HCT116 (cell line): ENCODE data around the gene CNNM4. TPM values are rescaled to one million over a fixed set of nuclear protein-coding genes. Genes with fewer than 3 reads are reported as not detected.

ENCODE experiments used
- ATAC-seq: fragments of 200-7000 bp; cut with Tn5 transposase; 2 replicates; pipeline ENCODE4 v1.9.1; 2020; ENCODE audit warnings: mild to moderate bottlenecking, moderate library complexity
- BruUV-seq: library from RNA; stranded (reverse); fragments of 400-500 nt; replicated peaks from 2 replicates; lab custom pipeline; 2021; lab: Mats Ljungman, UMichigan
- CTCF ChIA-PET: fragments of 300-600 bp; sonication (Branson Sonifier 250); formaldehyde crosslinking; loops from one replicate; lab custom pipeline; 2021; ENCODE audit warnings: antibody characterized with exemption; lab: Charles Lee
- POLR2A ChIA-PET: fragments of 300-600, 350-600 bp; sonication (Branson Sonifier 250); formaldehyde crosslinking; loops from one replicate; lab custom pipeline; 2021; ENCODE audit warnings: antibody characterized with exemption; lab: Charles Lee
- RAD21 ChIA-PET, 2 experiments: fragments of 300-600 bp; sonication (Branson Sonifier 250); formaldehyde crosslinking; loops; one replicate each; lab custom pipeline; 2023; ENCODE audit warnings: low total read pairs in 2 of 2; ENCODE audit not compliant: uncharacterized antibody in 2 of 2, unreplicated experiment in 2 of 2, low non-redundant PET in 1 of 2; lab: Charles Lee
- DNase-seq: peaks from one replicate; pipeline ENCODE4 v3.0.0-alpha.2; 2010; ENCODE audit warnings: low read depth, low spot score
- H2AFZ ChIP-seq: fragments of 200-600 bp; shearing (Covaris generic), sonication (generic); 2 replicates; pipeline ENCODE4 v1.6.1; 2017; ENCODE audit warnings: low read depth, mixed run types, mixed read lengths, antibody characterized with exemption, low read length; ENCODE audit not compliant: poor library complexity, severe bottlenecking
- H3K27ac ChIP-seq: 2 replicates; pipeline ENCODE4 v1.5.1; 2012; ENCODE audit warnings: low read depth, low read length
- H3K27me3 ChIP-seq: fragments of 200-600 bp; sonication (generic); 2 replicates; pipeline ENCODE4 v1.6.1; 2016; ENCODE audit warnings: mixed run types, low read length, mixed read lengths; ENCODE audit not compliant: insufficient read depth
- H3K36me3 ChIP-seq, 2 experiments: fragments of 200-500 bp in 1 of 2; fragments of 200-600 bp in 1 of 2; sonication (Bioruptor generic) in 1 of 2; sonication (generic) in 1 of 2; 2 replicates each; pipeline versions ENCODE4 v1.5.1 to v1.6.1; 2014 to 2016; ENCODE audit warnings: low read length in 2 of 2, inconsistent platforms in 1 of 2, mixed read lengths in 1 of 2, mixed run types in 1 of 2; ENCODE audit not compliant: insufficient read depth in 2 of 2, control insufficient read depth in 1 of 2
- H3K4me1 ChIP-seq, 2 experiments: fragments of 200-600 bp in 1 of 2; sonication (generic) in 1 of 2; 2 replicates each; pipeline versions ENCODE4 v1.5.1 to v1.6.1; 2012 to 2017; ENCODE audit warnings: low read length in 2 of 2, inconsistent platforms in 1 of 2, mild to moderate bottlenecking in 1 of 2, mixed read lengths in 1 of 2, mixed run types in 1 of 2, moderate library complexity in 1 of 2; ENCODE audit not compliant: insufficient read depth in 2 of 2, control insufficient read depth in 1 of 2
- H3K4me2 ChIP-seq: fragments of 200-600 bp; sonication (generic); 2 replicates; pipeline ENCODE4 v1.6.1; 2017; ENCODE audit warnings: mixed run types, low read length, mixed read lengths
- H3K4me3 ChIP-seq, 2 experiments: fragments of 200-600 bp in 1 of 2; sonication (generic) in 1 of 2; replicated peaks in 1 of 2; 2 replicates each; pipeline ENCODE4 v1.5.1; 2011 to 2016; ENCODE audit warnings: low read length in 2 of 2, control low read depth in 1 of 2, low read depth in 1 of 2, mild to moderate bottlenecking in 1 of 2, mixed read lengths in 1 of 2, mixed run types in 1 of 2
- H3K79me2 ChIP-seq: fragments of 200-600 bp; sonication (generic); 2 replicates; pipeline ENCODE4 v1.6.1; 2017; ENCODE audit warnings: mild to moderate bottlenecking, mixed run types, low read length, moderate library complexity, mixed read lengths; ENCODE audit not compliant: insufficient read depth
- H3K9ac ChIP-seq: fragments of 200-600 bp; sonication (generic); 2 replicates; pipeline ENCODE4 v1.6.1; 2016; ENCODE audit warnings: low read length, mixed read lengths
- H3K9me2 ChIP-seq: fragments of 200-600 bp; sonication (generic), shearing (Covaris generic); 2 replicates; pipeline ENCODE4 v1.6.1; 2017; ENCODE audit warnings: mixed run types, mild to moderate bottlenecking, moderate library complexity; ENCODE audit not compliant: insufficient read depth
- H3K9me3 ChIP-seq, 2 experiments: fragments of 200-500 bp in 1 of 2; fragments of 200-600 bp in 1 of 2; sonication (Bioruptor generic) in 1 of 2; sonication (generic) in 1 of 2; 2 replicates each; pipeline ENCODE4 v1.6.1; 2014 to 2017; ENCODE audit warnings: low read length in 2 of 2, mixed read lengths in 2 of 2, inconsistent platforms in 1 of 2, low read depth in 1 of 2, mild to moderate bottlenecking in 1 of 2, mixed run types in 1 of 2, moderate library complexity in 1 of 2; ENCODE audit not compliant: control insufficient read depth in 1 of 2, insufficient read depth in 1 of 2
- H4K20me1 ChIP-seq: fragments of 200-600 bp; sonication (generic), shearing (Covaris generic); 2 replicates; pipeline ENCODE4 v1.6.1; 2017; ENCODE audit warnings: mixed run types, mild to moderate bottlenecking, moderate library complexity; ENCODE audit not compliant: insufficient read depth
- FOSL1 ChIP-seq: IDR thresholded peaks from 2 replicates; pipeline ENCODE4 v1.6.1; 2012; ENCODE audit warnings: low read depth
- JUND ChIP-seq: IDR thresholded peaks from 2 replicates; pipeline ENCODE4 v1.6.1; 2012
- POLR2A ChIP-seq: IDR thresholded peaks from 2 replicates; pipeline ENCODE4 v1.7.0; 2011; ENCODE audit warnings: borderline replicate concordance; ENCODE audit not compliant: insufficient read depth, insufficient read length; ENCODE audit errors: extremely low read depth
- POLR2AphosphoS5 ChIP-seq: IDR thresholded peaks from 2 replicates; pipeline ENCODE4 v1.6.1; 2011; ENCODE audit warnings: mild to moderate bottlenecking, low read depth, low read length, moderate library complexity
- SIN3A ChIP-seq: IDR thresholded peaks from 2 replicates; pipeline ENCODE4 v1.6.1; 2012; ENCODE audit warnings: low read depth
- YY1 ChIP-seq: IDR thresholded peaks from 2 replicates; pipeline ENCODE4 v1.6.1; 2011; ENCODE audit warnings: low read length, low read depth, moderate library complexity, mild to moderate bottlenecking; ENCODE audit not compliant: insufficient replicate concordance; ENCODE audit errors: extremely low read depth
- intact Hi-C: fragments of 100-400 bp; cut with micrococcal nuclease; formaldehyde crosslinking; loops from 2 replicates; pipeline ENCODE4 v1.10.0; 2022
- total RNA-seq: library from RNA; stranded (reverse); gene quantifications from one replicate; pipeline ENCODE4 v1.2.1, GENCODE V29; 2021; ENCODE audit not compliant: unreplicated experiment
- TF ChIP-seq, protein P1 (sequence below): IDR thresholded peaks from 2 replicates; pipeline ENCODE4 v1.6.1; 2012
- TF ChIP-seq, protein P2 (sequence below): IDR thresholded peaks from 2 replicates; pipeline ENCODE4 v1.6.1; 2012; ENCODE audit warnings: low read depth

The CNNM4 gene
- total RNA-seq, 1 experiment from 2014 or later, result 7.9 TPM

DNA sequence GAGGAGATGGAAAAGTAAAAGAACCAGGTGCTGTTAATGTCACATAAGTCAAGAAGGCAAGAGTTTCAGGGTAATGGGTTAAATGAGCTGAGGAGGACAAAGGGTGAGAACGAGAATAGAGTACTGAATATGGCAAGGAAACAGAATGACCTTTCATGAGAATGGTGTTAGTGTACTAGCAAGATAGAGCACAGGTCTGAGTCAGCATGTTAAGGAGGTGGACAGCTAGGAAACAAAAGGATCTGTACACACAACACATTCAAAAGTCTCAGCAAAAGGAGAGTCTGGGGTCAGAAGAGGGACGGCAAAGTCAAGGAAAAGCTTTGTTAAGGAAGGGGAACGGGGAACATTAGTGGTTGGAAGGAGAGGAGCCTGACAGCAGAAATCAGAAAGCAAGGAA, 49.7 kb upstream of the CNNM4 start:
- DNase-seq (no peak), ATAC-seq (no peak)
- peaks cover 23 to 34% of the 10 kb centered on the region in 2 experiments; a peak in 3 of 4 replicates for H3K36me3 ChIP-seq
- RAD21 ChIA-PET, result no interaction called here
- no TSS peak for BruUV-seq
- CTCF ChIA-PET, result no interaction called here
- TF ChIP-seq, protein P1, sequence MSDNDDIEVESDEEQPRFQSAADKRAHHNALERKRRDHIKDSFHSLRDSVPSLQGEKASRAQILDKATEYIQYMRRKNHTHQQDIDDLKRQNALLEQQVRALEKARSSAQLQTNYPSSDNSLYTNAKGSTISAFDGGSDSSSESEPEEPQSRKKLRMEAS, result no peak
- TF ChIP-seq JUND (no peak), SIN3A (no peak), POLR2AphosphoS5 (no peak), YY1 (no peak)
- no peaks in the 10 kb centered on the region for H3K9me3 ChIP-seq
- H3K9ac ChIP-seq, result no peak overlapping the region
- H3K4me1 ChIP-seq, result no peaks in the 10 kb centered on the region
- no peak overlapping the region for H3K27ac ChIP-seq
- no peaks in the 10 kb centered on the region for H3K9me2 ChIP-seq
- POLR2A ChIA-PET, result no interaction called here
- intact Hi-C loops, result no loop called here
- no peak overlapping the region for H3K4me2 ChIP-seq
- no peaks in the 10 kb centered on the region for H3K27me3 ChIP-seq
- H2AFZ ChIP-seq, result no peak overlapping the region
- H4K20me1 ChIP-seq, result no peaks in the 10 kb centered on the region
- H3K4me3 ChIP-seq, result no peak overlapping the region
- H3K79me2 ChIP-seq, result no peaks in the 10 kb centered on the region

DNA sequence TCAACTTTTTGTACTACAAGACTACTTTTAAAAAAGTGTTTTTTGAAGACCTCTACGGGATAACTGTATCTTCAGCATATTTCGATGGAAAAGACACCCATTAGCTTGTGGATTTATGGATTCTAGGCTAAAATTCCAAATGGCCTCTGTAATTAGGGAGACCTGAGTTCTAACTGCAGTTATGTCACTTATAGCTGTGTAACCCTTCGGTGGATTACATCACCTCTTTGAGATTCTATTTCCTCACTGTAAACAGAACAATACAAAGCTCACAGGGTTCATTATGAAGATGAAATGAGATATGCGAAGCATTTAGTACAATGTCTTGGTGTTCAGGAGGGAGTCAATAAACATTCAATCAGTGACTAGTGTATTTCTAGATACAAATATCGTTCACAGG, 45.0 kb upstream of the CNNM4 start:
- DNase-seq (no peak), ATAC-seq (no peak)
- Histone ChIP-seq H3K27me3 (no peaks in the 10 kb centered on the region), H3K4me3 (no peak overlapping the region), H3K27ac (no peak overlapping the region), H3K4me1 (no peaks in the 10 kb centered on the region), H3K9me2 (no peaks in the 10 kb centered on the region), H3K4me2 (no peak overlapping the region), H3K79me2 (no peaks in the 10 kb centered on the region), H3K9me3 (no peaks in the 10 kb centered on the region), H3K36me3 (peaks cover 5 to 16% of the 10 kb centered on the region in 2 experiments; a peak in 2 of 4 replicates), H4K20me1 (no peaks in the 10 kb centered on the region)
- ChIA-PET POLR2A (no interaction called here), CTCF (no interaction called here)
- intact Hi-C loops, result no loop called here
- TF ChIP-seq POLR2AphosphoS5, result no peak
- TF ChIP-seq, protein P1, result no peak
- TF ChIP-seq POLR2A, result no peak
- TF ChIP-seq FOSL1, result no peak
- TF ChIP-seq, protein P2, sequence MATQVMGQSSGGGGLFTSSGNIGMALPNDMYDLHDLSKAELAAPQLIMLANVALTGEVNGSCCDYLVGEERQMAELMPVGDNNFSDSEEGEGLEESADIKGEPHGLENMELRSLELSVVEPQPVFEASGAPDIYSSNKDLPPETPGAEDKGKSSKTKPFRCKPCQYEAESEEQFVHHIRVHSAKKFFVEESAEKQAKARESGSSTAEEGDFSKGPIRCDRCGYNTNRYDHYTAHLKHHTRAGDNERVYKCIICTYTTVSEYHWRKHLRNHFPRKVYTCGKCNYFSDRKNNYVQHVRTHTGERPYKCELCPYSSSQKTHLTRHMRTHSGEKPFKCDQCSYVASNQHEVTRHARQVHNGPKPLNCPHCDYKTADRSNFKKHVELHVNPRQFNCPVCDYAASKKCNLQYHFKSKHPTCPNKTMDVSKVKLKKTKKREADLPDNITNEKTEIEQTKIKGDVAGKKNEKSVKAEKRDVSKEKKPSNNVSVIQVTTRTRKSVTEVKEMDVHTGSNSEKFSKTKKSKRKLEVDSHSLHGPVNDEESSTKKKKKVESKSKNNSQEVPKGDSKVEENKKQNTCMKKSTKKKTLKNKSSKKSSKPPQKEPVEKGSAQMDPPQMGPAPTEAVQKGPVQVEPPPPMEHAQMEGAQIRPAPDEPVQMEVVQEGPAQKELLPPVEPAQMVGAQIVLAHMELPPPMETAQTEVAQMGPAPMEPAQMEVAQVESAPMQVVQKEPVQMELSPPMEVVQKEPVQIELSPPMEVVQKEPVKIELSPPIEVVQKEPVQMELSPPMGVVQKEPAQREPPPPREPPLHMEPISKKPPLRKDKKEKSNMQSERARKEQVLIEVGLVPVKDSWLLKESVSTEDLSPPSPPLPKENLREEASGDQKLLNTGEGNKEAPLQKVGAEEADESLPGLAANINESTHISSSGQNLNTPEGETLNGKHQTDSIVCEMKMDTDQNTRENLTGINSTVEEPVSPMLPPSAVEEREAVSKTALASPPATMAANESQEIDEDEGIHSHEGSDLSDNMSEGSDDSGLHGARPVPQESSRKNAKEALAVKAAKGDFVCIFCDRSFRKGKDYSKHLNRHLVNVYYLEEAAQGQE, result no peak
- TF ChIP-seq, all 23 proteins: peak for 0
- no peak overlapping the region for H3K9ac ChIP-seq
- BruUV-seq, result no TSS peak
- H2AFZ ChIP-seq, result no peak overlapping the region
- RAD21 ChIA-PET, result no interaction called here
